ENCODE results near the gene CDC5L.
"Not testable (repeated sequence)": the region's sequence is repeated elsewhere in the genome, so short reads cannot be mapped to it uniquely, and the experiment has no call there.

The CDC5L gene

DNA sequence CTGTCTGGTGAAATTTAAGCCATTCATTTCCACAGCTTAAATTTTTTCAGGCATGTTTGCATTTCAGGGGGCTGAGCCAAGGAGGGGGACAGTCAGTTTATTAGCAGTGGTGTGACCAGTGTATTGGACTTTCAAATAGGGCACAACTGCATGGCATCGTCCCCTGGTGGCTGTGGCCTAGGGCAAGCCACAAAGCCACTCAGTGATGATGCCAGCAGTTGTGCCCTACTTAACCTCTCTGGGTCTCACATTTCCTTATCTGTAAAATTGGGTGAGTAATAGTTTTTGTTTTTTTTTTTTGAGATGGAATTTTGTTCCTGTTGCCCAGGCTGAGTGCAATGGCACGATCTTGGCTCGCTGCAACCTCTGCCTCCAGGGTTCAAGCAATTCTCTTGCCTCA, 48.0 kb downstream of the CDC5L start:
- Histone ChIP-seq H3K27ac (ENCODE audit: low read depth, low read length, severe bottlenecking) (no peak overlapping the region), H3K4me3 (ENCODE audit: extremely low read depth, insufficient read depth, low read length, poor library complexity, severe bottlenecking) (no peak overlapping the region), H3K9me3 (ENCODE audit: control insufficient read depth, low read length) (no peaks in the 10 kb centered on the region), H3K4me1 (ENCODE audit: control insufficient read depth, insufficient read depth, low read length, poor library complexity, severe bottlenecking) (no peaks in the 10 kb centered on the region), H3K36me3 (ENCODE audit: control insufficient read depth, insufficient read depth, low read length) (peaks cover 44% of the 10 kb centered on the region)
- WGBS, 2 experiments (ENCODE audit: insufficient coverage in 2 of 2) = 87 to 100% methylated on average over 3 of the region's 3 CpGs

DNA sequence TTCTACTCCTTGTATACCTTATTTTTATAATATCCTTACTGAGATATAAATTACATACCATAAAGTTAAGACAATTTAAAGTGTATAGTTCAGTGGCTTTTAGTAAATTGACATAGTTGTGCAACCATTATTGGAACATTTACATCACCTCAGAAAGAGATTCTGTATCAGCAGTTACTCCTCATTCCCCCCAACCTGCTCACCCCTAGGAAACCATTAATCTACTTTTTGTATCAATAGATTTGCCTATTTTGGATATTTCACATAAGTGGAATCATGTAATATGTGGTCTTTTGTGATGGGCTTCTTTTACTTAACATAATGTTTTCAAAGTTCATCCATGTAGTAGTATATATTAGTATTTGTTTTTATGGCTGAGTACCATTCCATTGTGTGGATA, 51.3 kb downstream of the CDC5L start:
- Histone ChIP-seq H3K4me3 (ENCODE audit: extremely low read depth, insufficient read depth, low read length, poor library complexity, severe bottlenecking) (no peak overlapping the region), H3K27ac (ENCODE audit: low read depth, low read length, severe bottlenecking) (no peak overlapping the region), H3K36me3 (ENCODE audit: control insufficient read depth, insufficient read depth, low read length) (peaks cover 47% of the 10 kb centered on the region), H3K4me1 (ENCODE audit: control insufficient read depth, insufficient read depth, low read length, poor library complexity, severe bottlenecking) (no peaks in the 10 kb centered on the region), H3K9me3 (ENCODE audit: control insufficient read depth, low read length) (peaks cover 7% of the 10 kb centered on the region)

DNA sequence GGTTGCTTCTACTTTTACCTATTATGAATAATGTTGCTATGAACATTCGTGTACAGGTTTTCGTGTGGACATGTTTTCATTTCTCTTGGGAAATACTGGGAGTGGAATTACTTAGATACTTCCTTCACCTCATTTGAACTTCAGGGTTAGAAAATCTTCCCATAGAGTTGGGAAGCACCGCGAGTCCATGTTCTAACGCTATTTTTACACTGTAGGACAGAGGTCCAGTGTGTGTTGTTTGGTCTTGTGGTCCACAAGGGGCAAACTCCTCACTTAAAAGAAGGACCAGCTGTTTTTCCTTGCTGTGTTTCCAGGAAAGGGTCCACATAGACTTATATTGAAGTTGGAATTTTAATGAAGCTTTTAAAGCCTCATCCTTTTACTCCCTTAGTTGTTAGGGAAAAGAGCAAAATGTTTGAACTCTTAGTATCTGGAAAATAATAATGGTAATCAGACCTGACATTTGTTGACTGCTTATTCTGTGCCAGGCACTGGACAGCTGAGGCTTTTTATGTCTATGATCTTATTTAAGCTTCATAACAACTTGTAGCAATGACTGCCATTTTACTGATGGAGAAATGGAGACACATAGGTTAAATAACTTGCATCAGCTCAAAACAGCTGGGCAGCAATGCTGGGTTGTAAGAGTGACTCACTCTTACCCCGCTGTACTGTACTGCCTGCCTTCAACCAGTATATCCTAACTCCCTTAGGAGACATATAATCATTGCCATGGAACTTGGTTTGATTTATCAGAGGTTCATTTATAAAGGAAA, 52.0 kb downstream of the CDC5L start:
- Histone ChIP-seq H3K9me3 (ENCODE audit: control insufficient read depth, low read length) (peaks cover 7% of the 10 kb centered on the region), H3K27ac (ENCODE audit: low read depth, low read length, severe bottlenecking) (no peak overlapping the region), H3K4me1 (ENCODE audit: control insufficient read depth, insufficient read depth, low read length, poor library complexity, severe bottlenecking) (no peaks in the 10 kb centered on the region), H3K36me3 (ENCODE audit: control insufficient read depth, insufficient read depth, low read length) (peaks cover 46% of the 10 kb centered on the region), H3K4me3 (ENCODE audit: extremely low read depth, insufficient read depth, low read length, poor library complexity, severe bottlenecking) (no peak overlapping the region)
- 83% methylated on average over 1 of the region's 6 CpGs; no CpG with 5 or more reads in 1 of the 2 experiments for WGBS, 2 experiments (ENCODE audit: insufficient coverage in 2 of 2)

DNA sequence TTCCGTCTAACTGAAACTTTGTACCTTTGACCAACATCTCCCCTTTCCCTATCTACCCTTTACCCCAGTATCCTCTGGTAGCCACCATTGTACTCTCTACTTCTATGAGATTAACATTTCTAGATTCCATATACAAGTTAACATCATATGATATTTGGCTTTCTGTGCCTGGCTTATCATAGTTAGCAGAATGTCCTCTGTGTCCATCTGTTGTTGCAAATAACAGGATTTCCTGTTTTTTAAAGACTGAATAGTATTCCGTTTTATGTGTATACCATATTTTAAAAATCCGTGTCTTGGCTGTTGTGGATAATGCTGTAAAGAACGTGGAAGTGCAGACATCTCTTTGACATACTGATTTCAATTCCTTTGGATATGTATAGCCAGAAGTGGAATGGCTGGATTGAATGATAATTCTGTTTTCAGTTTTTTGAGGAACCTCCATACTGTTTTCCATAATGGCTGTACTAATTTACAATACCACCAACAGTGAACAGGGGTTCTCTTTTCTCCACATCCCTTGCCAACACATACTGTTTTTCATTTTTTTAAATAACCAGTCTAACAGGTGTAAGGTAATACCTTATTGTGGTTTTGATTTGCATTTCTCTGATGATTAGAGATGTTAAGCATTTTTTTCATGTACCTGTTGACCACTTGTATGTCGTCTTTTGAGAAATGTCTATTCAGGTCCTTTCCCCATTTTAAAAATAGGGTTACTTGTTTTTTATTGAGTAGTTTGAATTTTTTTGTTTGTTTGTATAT, 53.8 kb downstream of the CDC5L start:
- Histone ChIP-seq H3K4me3 (ENCODE audit: extremely low read depth, insufficient read depth, low read length, poor library complexity, severe bottlenecking) (no peak overlapping the region), H3K4me1 (ENCODE audit: control insufficient read depth, insufficient read depth, low read length, poor library complexity, severe bottlenecking) (no peaks in the 10 kb centered on the region), H3K36me3 (ENCODE audit: control insufficient read depth, insufficient read depth, low read length) (peaks cover 64% of the 10 kb centered on the region), H3K9me3 (ENCODE audit: control insufficient read depth, low read length) (peaks cover 7% of the 10 kb centered on the region), H3K27ac (ENCODE audit: low read depth, low read length, severe bottlenecking) (no peak overlapping the region)
- WGBS, 2 experiments (ENCODE audit: insufficient coverage in 2 of 2) = 90 to 100% methylated on average over 2 to 4 of the region's 5 CpGs

DNA sequence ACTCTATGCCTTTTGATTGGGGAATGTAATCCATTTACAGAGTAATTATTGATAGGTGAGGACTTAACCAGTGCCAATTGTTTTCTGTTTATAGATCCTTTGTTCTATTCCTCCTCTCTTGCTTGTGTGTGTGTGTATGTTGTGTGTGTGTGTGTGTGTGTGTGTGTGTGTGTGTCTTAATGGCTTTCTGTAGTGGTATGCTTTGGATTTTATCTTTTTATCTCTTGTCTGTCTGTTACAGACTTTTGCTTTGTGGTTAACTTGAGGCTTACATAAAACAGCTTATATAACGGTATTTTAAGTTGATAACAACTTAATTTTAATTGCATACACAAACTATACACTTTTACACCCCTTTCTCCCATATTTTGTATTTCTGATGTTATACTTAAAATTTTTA, 54.7 kb downstream of the CDC5L start:
- no peak overlapping the region for H3K27ac ChIP-seq (ENCODE audit: low read depth, low read length, severe bottlenecking)
- peaks cover 68% of the 10 kb centered on the region for H3K36me3 ChIP-seq (ENCODE audit: control insufficient read depth, insufficient read depth, low read length)
- peaks cover 7% of the 10 kb centered on the region for H3K9me3 ChIP-seq (ENCODE audit: control insufficient read depth, low read length)
- no peaks in the 10 kb centered on the region for H3K4me1 ChIP-seq (ENCODE audit: control insufficient read depth, insufficient read depth, low read length, poor library complexity, severe bottlenecking)
- H3K4me3 ChIP-seq (ENCODE audit: extremely low read depth, insufficient read depth, low read length, poor library complexity, severe bottlenecking) = no peak overlapping the region
- no CpG with 5 or more reads among the region's 1 CpG for WGBS, 2 experiments (ENCODE audit: insufficient coverage in 2 of 2)

DNA sequence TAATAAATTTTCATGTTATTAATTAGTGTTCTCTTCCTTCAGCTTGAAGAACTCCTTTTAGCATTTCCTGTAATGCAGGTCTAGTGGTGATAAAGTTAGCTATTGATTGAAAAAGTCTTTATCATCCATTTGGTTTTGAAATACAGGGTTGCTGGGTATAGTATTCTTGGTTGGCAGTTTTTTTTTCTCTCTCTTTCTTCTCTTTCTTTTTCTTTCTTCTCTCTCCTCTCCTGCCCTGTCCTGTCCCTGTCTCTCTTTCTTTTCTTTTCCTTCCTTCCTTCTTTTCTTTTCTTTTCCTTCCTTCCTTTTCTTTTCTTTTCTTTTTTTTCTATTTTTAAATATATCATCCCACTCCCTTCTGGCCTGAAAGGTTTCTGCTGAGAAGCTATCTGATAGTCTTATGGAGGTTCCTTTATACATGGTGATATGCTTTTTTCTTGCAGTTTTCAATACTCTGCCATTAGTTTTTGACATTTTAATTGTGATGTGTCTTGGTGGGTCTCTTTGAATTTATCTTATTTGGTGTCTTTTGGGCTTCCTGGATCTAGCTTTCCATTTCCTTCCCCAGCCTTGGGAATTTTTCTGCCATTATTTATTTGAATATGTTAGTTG, 55.4 kb downstream of the CDC5L start:
- Histone ChIP-seq H3K9me3 (ENCODE audit: control insufficient read depth, low read length) (peaks cover 7% of the 10 kb centered on the region), H3K27ac (ENCODE audit: low read depth, low read length, severe bottlenecking) (no peak overlapping the region), H3K4me3 (ENCODE audit: extremely low read depth, insufficient read depth, low read length, poor library complexity, severe bottlenecking) (no peak overlapping the region), H3K36me3 (ENCODE audit: control insufficient read depth, insufficient read depth, low read length) (peaks cover 73% of the 10 kb centered on the region), H3K4me1 (ENCODE audit: control insufficient read depth, insufficient read depth, low read length, poor library complexity, severe bottlenecking) (no peaks in the 10 kb centered on the region)

DNA sequence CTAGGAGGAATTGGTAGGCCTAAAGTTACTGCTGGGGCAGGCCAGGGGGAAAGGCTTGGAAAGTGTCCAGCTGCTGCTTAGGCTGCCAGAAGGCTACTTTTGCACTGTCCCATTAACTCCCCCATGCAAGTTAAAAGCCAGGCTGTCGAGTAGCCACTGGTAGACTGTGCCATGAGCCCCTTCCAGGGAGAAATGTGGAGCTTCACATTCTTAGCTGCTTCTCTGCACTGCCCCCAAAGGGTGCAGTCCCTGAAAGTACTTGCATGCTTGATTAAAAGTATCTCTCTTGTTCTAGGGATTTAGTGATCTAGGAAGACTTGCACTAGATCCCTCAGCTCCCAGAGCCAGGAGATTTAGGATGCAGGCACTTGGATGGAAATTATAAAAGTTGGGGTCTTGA, 57.3 kb downstream of the CDC5L start:
- WGBS, 2 experiments (ENCODE audit: insufficient coverage in 2 of 2) = 88% methylated on average over 1 of the region's 1 CpG; no CpG with 5 or more reads in 1 of the 2 experiments
- H3K27ac ChIP-seq (ENCODE audit: low read depth, low read length, severe bottlenecking) = no peak overlapping the region
- H3K4me3 ChIP-seq (ENCODE audit: extremely low read depth, insufficient read depth, low read length, poor library complexity, severe bottlenecking) = no peak overlapping the region
- no peaks in the 10 kb centered on the region for H3K4me1 ChIP-seq (ENCODE audit: control insufficient read depth, insufficient read depth, low read length, poor library complexity, severe bottlenecking)
- H3K36me3 ChIP-seq (ENCODE audit: control insufficient read depth, insufficient read depth, low read length) = peaks cover 64% of the 10 kb centered on the region
- H3K9me3 ChIP-seq (ENCODE audit: control insufficient read depth, low read length) = peaks cover 7% of the 10 kb centered on the region

DNA sequence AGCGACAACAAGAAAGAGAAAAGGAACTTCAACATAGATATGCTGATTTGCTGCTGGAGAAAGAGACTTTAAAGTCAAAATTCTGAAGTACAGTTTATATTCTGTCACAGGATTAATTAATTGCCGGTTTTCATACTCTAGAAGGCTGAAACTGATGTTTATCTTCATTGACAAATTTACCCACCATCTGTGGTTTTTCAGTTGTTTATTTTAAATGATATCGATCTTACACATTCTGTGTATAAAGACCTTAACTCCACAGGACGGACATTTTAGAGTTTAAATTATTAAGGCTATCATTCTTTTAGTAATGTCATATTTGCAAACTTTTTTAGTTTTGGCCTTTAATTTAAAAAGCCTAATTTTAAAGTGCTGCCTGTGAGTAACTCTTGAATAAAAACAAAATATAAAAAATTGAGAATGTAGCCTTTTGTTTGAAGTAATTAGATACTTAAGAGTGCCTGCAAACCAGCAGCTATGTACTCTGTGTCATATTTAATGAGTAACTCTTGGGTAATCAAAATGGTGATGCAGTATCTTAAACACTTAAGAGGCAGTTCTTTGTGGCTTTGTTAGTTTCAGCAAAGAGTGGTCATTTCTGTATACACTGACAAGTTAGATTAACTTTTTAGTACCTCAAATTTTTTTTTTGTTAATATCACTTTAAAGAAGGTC, 59.3 kb downstream of the CDC5L start:
- H3K36me3 ChIP-seq (ENCODE audit: control insufficient read depth, insufficient read depth, low read length) = peaks cover 51% of the 10 kb centered on the region
- no peaks in the 10 kb centered on the region for H3K4me1 ChIP-seq (ENCODE audit: control insufficient read depth, insufficient read depth, low read length, poor library complexity, severe bottlenecking)
- H3K27ac ChIP-seq (ENCODE audit: low read depth, low read length, severe bottlenecking) = no peak overlapping the region
- no peak overlapping the region for H3K4me3 ChIP-seq (ENCODE audit: extremely low read depth, insufficient read depth, low read length, poor library complexity, severe bottlenecking)
- peaks cover 7% of the 10 kb centered on the region for H3K9me3 ChIP-seq (ENCODE audit: control insufficient read depth, low read length)
- WGBS, 2 experiments (ENCODE audit: insufficient coverage in 2 of 2) = 80 to 100% methylated on average over 1 of the region's 4 CpGs

DNA sequence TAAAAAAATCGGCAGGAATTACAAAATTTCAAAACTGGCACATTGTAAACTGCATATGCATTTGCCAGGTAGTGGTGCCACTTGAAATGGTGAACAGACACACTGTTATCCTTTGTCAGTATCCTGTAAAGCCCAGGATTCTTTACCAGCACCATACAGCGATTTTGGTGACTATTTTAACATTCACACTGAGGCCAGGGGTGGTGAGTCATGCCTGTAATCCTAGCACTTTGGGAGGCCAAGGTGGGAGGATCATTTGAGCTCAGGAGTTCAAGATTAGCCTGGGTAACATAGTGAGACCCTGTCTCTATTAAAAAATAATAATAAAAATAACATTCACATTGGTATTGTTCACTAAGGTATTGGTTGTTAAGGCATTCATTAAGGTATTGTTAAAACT, 61.7 kb downstream of the CDC5L start:
- peaks cover 36% of the 10 kb centered on the region for H3K36me3 ChIP-seq (ENCODE audit: control insufficient read depth, insufficient read depth, low read length)
- not testable (repeated sequence) for H3K4me1 ChIP-seq (ENCODE audit: control insufficient read depth, insufficient read depth, low read length, poor library complexity, severe bottlenecking); H3K4me3 ChIP-seq (ENCODE audit: extremely low read depth, insufficient read depth, low read length, poor library complexity, severe bottlenecking); H3K9me3 ChIP-seq (ENCODE audit: control insufficient read depth, low read length); H3K27ac ChIP-seq (ENCODE audit: low read depth, low read length, severe bottlenecking)
- WGBS, 2 experiments (ENCODE audit: insufficient coverage in 2 of 2) = 73 to 84% methylated on average over 1 to 2 of the region's 2 CpGs

DNA sequence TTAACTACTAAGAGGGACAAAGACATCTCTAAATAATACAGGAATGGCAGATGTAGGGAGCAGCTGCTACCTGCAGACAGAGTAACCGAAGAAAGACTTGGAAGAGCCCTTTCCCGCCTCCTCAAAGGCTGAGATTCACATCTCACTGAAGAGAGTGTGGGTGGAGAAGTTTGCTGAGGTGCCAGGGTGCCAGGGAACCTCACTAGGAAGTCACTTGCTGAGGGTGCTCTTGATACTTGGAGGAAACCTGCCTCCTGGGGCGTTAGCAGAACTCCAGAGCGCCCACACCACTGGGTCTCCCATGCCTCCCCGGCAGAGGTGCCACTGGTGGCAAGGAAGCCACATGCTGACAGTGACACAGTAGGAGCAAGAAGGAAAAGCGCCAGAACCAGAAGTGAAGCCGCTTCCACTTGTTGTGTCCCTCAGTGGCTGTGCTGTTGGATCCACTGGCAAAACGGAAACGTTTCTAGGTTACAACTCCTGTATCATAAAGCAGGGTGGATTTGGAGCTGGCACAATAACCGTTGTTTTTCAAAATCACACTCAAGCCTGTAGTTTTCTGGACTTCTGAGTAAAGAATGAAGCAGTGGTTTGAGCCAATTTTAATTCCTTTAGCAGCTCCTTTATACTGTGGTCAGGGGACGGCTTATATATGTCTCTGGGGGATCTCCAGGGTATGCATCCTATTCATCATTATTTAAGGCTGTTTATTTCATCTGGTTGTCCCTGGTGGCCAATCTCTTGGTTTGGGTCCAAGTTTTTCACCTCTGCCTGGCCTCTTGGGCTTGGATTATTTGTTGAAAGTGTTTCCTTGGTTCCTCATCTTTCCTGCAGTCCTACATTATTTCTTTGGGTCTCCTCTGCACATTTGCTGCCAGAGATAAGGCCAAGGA, 64.5 kb downstream of the CDC5L start:
- Histone ChIP-seq H3K4me3 (ENCODE audit: extremely low read depth, insufficient read depth, low read length, poor library complexity, severe bottlenecking) (no peak overlapping the region), H3K36me3 (ENCODE audit: control insufficient read depth, insufficient read depth, low read length) (peaks cover 13% of the 10 kb centered on the region), H3K9me3 (ENCODE audit: control insufficient read depth, low read length) (no peaks in the 10 kb centered on the region), H3K27ac (ENCODE audit: low read depth, low read length, severe bottlenecking) (peak overlapping the region; percentile 67), H3K4me1 (ENCODE audit: control insufficient read depth, insufficient read depth, low read length, poor library complexity, severe bottlenecking) (peaks cover 14% of the 10 kb centered on the region)
- WGBS, 2 experiments (ENCODE audit: insufficient coverage in 2 of 2) = 95 to 98% methylated on average over 9 of the region's 11 CpGs

All from mesodermal cell (in vitro differentiated cells).